Kidney (tissue), 14 donors: ENCODE results near the gene CNOT1. TPM values are rescaled to one million over a fixed set of nuclear protein-coding genes. Genes with fewer than 3 reads are reported as not detected.

ENCODE experiments used
- DNase-seq, 5 donors: peaks; one replicate each; pipeline ENCODE4 v3.0.0-alpha.2; 2013 to 2020
- FAIRE-seq: peaks from 2 replicates; lab custom pipeline; 2012; peaks lifted over from hg19 to GRCh38; lab: Jason Lieb, UNC
- H3K27ac ChIP-seq, 2 donors: one replicate each; pipeline ENCODE4 v1.7.0; 2013; ENCODE audit warnings: low read depth in 2 of 2, low read length in 2 of 2, inconsistent platforms in 1 of 2
- H3K27me3 ChIP-seq: one replicate; pipeline ENCODE4 v1.7.1; 2013; ENCODE audit warnings: low read length, inconsistent platforms; ENCODE audit not compliant: control insufficient read depth, insufficient read depth
- H3K36me3 ChIP-seq, 3 donors: one replicate each; pipeline versions ENCODE4 v1.7.0 to v1.7.1; 2013; ENCODE audit warnings: low read length in 3 of 3, control low read depth in 1 of 3, inconsistent platforms in 1 of 3; ENCODE audit not compliant: insufficient read depth in 3 of 3, control insufficient read depth in 2 of 3
- H3K4me1 ChIP-seq, 3 donors: one replicate each; pipeline versions ENCODE4 v1.7.0 to v1.7.1; 2013; ENCODE audit warnings: low read length in 3 of 3, inconsistent platforms in 1 of 3, low read depth in 1 of 3; ENCODE audit not compliant: control insufficient read depth in 2 of 3, insufficient read depth in 2 of 3
- H3K4me3 ChIP-seq, 3 donors: one replicate each; pipeline versions ENCODE4 v1.7.0 to v1.8.1; 2013; ENCODE audit warnings: low read length in 3 of 3, control low read depth in 1 of 3, inconsistent platforms in 1 of 3
- H3K9ac ChIP-seq, 3 donors: one replicate each; pipeline versions ENCODE4 v1.7.0 to v1.7.1; 2013; ENCODE audit warnings: low read length in 3 of 3, control low read depth in 1 of 3, inconsistent platforms in 1 of 3
- H3K9me3 ChIP-seq, 3 donors: one replicate each; pipeline versions ENCODE4 v1.7.0 to v1.7.1; 2013; ENCODE audit warnings: low read length in 3 of 3, control low read depth in 1 of 3, inconsistent platforms in 1 of 3; ENCODE audit not compliant: control insufficient read depth in 2 of 3, insufficient read depth in 1 of 3
- CTCF ChIP-seq: IDR thresholded peaks from 3 replicates; pipeline ENCODE4 v1.5.1; 2012; ENCODE audit warnings: mild to moderate bottlenecking, moderate library complexity, borderline replicate concordance; ENCODE audit not compliant: insufficient read depth; ENCODE audit errors: extremely low read depth
- intact Hi-C: fragments of 100-400 bp; cut with DNase I; formaldehyde crosslinking; loops from one replicate; pipeline ENCODE4 v1.11.1; 2022
- polyA plus RNA-seq: library from polyadenylated mRNA; stranded (reverse); fragments of 350-450 nt; fragmentation: Illumina TruSeq; extraction: RNeasy Lipid Tissue Mini Kit (QIAGEN cat#74804); gene quantifications from one replicate; pipeline ENCODE4 v1.2.3, GENCODE V29; 2014; ENCODE audit warnings: low read depth, low replicate concordance; ENCODE audit not compliant: insufficient read depth
- total RNA-seq: library from RNA; stranded (reverse); fragmentation: NEBNext Ultra II Directional; extraction: Animal tissue kit (Norgen Biotek cat#: 25700); gene quantifications from one replicate; pipeline ENCODE4 v1.2.1, GENCODE V29; 2021
- donor health status: control.
- donor health status: control.
- donor health status: control.
- donor health status: control.
- donor health status: control.
- donor health status: DM: yes; HTN: yes; CAD: no.
- donor health status: Normal renal cell carcinoma (clear cell type).

Gene CNOT1
- total and polyA plus RNA-seq, 2 donors from 2014 or later, result 54.8 to 147 TPM

- DNase-seq (no peak), FAIRE-seq (no peak)
- peaks cover 0 to 2% (median 0%) of the 10 kb centered on the region in 3 donors for H3K4me1 ChIP-seq
- H3K36me3 ChIP-seq, result peaks cover 13 to 29% (median 16%) of the 10 kb centered on the region in 3 donors
- intact Hi-C loops, result no loop called here
- no peak overlapping the region for H3K9ac ChIP-seq
- H3K4me3 ChIP-seq, result no peak overlapping the region
- TF ChIP-seq CTCF, result no peak
- H3K27me3 ChIP-seq, result no peaks in the 10 kb centered on the region
- no peaks in the 10 kb centered on the region for H3K9me3 ChIP-seq
- H3K27ac ChIP-seq, result no peak overlapping the region
Measured at GRCh38 chr16:58591083-58591482, 38.5 kb downstream of the CNOT1 start.

- Histone ChIP-seq H3K27me3 (no peaks in the 10 kb centered on the region), H3K9me3 (no peaks in the 10 kb centered on the region), H3K36me3 (peaks cover 10 to 34% (median 22%) of the 10 kb centered on the region in 3 donors), H3K27ac (no peak overlapping the region), H3K4me3 (no peak overlapping the region), H3K9ac (no peak overlapping the region), H3K4me1 (peaks cover 0 to 2% (median 0%) of the 10 kb centered on the region in 3 donors)
- peak in 3 of 5 donors; percentile 13 to 71 (median 52) for DNase-seq
- intact Hi-C loops, result no loop called here
- no peak for TF ChIP-seq CTCF
- no peak for FAIRE-seq
Measured at GRCh38 chr16:58589326-58589905, 40.2 kb downstream of the CNOT1 start.

- H3K27ac ChIP-seq, result no peak overlapping the region
- DNase-seq (no peak), FAIRE-seq (no peak)
- no peaks in the 10 kb centered on the region for H3K27me3 ChIP-seq
- TF ChIP-seq CTCF, result no peak
- H3K9me3 ChIP-seq, result no peaks in the 10 kb centered on the region
- H3K9ac ChIP-seq, result no peak overlapping the region
- H3K4me3 ChIP-seq, result no peak overlapping the region
- H3K4me1 ChIP-seq, result peaks cover 0 to 2% (median 0%) of the 10 kb centered on the region in 3 donors
- intact Hi-C loops, result no loop called here
- H3K36me3 ChIP-seq, result peaks cover 8 to 34% (median 22%) of the 10 kb centered on the region in 3 donors
Measured at GRCh38 chr16:58588406-58588805, 41.2 kb downstream of the CNOT1 start.
